ENCODE measurements around the gene GRIA1.
A peak's percentile ranks its signal among the peaks of the same experiment; 100 is the strongest.

Gene GRIA1

GRCh38 chr5:153456993-153457392 is 33.5 kb upstream of the GRIA1 start:
- Histone ChIP-seq H3K27ac (ENCODE audit: poor library complexity, severe bottlenecking) (no peak overlapping the region), H3K4me3 (ENCODE audit: severe bottlenecking) (no peak overlapping the region), H3K9me3 (ENCODE audit: severe bottlenecking) (no peaks in the 10 kb centered on the region), H3K27me3 (ENCODE audit: insufficient read depth, poor library complexity, severe bottlenecking) (no peaks in the 10 kb centered on the region), H3K36me3 (ENCODE audit: low read depth) (no peaks in the 10 kb centered on the region), H3K4me1 (ENCODE audit: insufficient read depth, poor library complexity, severe bottlenecking) (no peaks in the 10 kb centered on the region)
- TF ChIP-seq CTCF (IDR thresholded peaks at IDR 0.05; ENCODE audit: poor library complexity, severe bottlenecking): no peak
- 0 out of 3 replicates have a peak, but pooled peaks have one; percentile 21 for ATAC-seq (ENCODE audit: low read depth)
- no peak for DNase-seq (ENCODE audit: low spot score)

DNA sequence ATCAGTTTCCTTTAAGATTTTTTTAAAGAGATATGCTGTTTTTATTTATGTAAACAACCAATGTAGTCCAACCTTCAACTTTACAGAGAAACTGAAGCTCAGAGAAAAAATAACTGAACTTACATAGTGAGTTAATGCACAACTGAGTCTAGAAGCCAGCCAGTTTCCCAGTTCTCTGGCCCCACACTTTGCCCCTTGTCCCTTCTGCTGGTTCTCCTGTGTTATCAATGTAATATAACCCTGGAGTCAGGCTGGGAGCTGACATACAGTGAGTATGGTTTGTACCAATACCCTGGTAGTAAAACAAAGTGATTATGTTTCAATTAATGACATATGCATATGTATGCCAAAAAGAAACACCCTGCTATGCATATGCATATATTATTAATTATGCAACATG is 32.2 kb upstream of the GRIA1 start:
- Histone ChIP-seq H3K4me3 (ENCODE audit: severe bottlenecking) (no peak overlapping the region), H3K27me3 (ENCODE audit: insufficient read depth, poor library complexity, severe bottlenecking) (no peaks in the 10 kb centered on the region), H3K4me1 (ENCODE audit: insufficient read depth, poor library complexity, severe bottlenecking) (no peaks in the 10 kb centered on the region), H3K9me3 (ENCODE audit: severe bottlenecking) (no peaks in the 10 kb centered on the region), H3K27ac (ENCODE audit: poor library complexity, severe bottlenecking) (no peak overlapping the region), H3K36me3 (ENCODE audit: low read depth) (no peaks in the 10 kb centered on the region)
- no peak for TF ChIP-seq CTCF (IDR thresholded peaks at IDR 0.05; ENCODE audit: poor library complexity, severe bottlenecking)
- DNase-seq (ENCODE audit: low spot score): no peak
- ATAC-seq (ENCODE audit: low read depth): no peak

GRCh38 chr5:153459051-153459743 is 31.3 kb upstream of the GRIA1 start:
- H3K27ac ChIP-seq (ENCODE audit: poor library complexity, severe bottlenecking): no peak overlapping the region
- DNase-seq (ENCODE audit: low spot score) (no peak), ATAC-seq (ENCODE audit: low read depth) (no peak)
- no peak for TF ChIP-seq CTCF (IDR thresholded peaks at IDR 0.05; ENCODE audit: poor library complexity, severe bottlenecking)
- no peak overlapping the region for H3K4me3 ChIP-seq (ENCODE audit: severe bottlenecking)
- no peaks in the 10 kb centered on the region for H3K27me3 ChIP-seq (ENCODE audit: insufficient read depth, poor library complexity, severe bottlenecking)
- no peaks in the 10 kb centered on the region for H3K36me3 ChIP-seq (ENCODE audit: low read depth)
- no peaks in the 10 kb centered on the region for H3K9me3 ChIP-seq (ENCODE audit: severe bottlenecking)
- H3K4me1 ChIP-seq (ENCODE audit: insufficient read depth, poor library complexity, severe bottlenecking): peaks cover 7% of the 10 kb centered on the region

- Histone ChIP-seq H3K36me3 (ENCODE audit: low read depth) (no peaks in the 10 kb centered on the region), H3K27ac (ENCODE audit: poor library complexity, severe bottlenecking) (no peak overlapping the region), H3K4me1 (ENCODE audit: insufficient read depth, poor library complexity, severe bottlenecking) (peaks cover 11% of the 10 kb centered on the region), H3K9me3 (ENCODE audit: severe bottlenecking) (no peaks in the 10 kb centered on the region), H3K27me3 (ENCODE audit: insufficient read depth, poor library complexity, severe bottlenecking) (no peaks in the 10 kb centered on the region), H3K4me3 (ENCODE audit: severe bottlenecking) (no peak overlapping the region)
- ATAC-seq (ENCODE audit: low read depth) (no peak), DNase-seq (ENCODE audit: low spot score) (no peak)
- no peak for TF ChIP-seq CTCF (IDR thresholded peaks at IDR 0.05; ENCODE audit: poor library complexity, severe bottlenecking)
Measured at GRCh38 chr5:153460421-153460820, 30.0 kb upstream of the GRIA1 start.

DNA sequence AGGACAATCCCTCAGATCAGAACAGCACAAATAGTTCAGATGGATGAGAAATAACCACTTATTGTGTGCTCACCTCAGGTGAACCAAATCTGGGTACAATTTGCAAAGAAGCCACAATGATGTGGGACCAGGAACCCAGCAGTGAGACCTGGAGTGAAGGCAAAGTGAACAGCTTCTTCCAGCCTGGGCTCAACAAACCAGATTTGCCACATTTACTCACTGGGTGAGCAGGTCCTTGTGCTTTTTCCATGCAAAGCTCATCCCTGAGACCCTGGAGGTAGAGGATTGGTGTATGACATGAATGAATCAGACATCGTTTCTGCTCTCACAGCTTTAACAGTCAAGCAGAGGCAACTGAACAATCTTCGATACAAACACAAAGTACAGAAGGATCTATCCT is 29.1 kb upstream of the GRIA1 start:
- ATAC-seq (ENCODE audit: low read depth) (no peak), DNase-seq (ENCODE audit: low spot score) (no peak)
- H3K4me3 ChIP-seq (ENCODE audit: severe bottlenecking): no peak overlapping the region
- H3K9me3 ChIP-seq (ENCODE audit: severe bottlenecking): no peaks in the 10 kb centered on the region
- no peak overlapping the region for H3K27ac ChIP-seq (ENCODE audit: poor library complexity, severe bottlenecking)
- H3K27me3 ChIP-seq (ENCODE audit: insufficient read depth, poor library complexity, severe bottlenecking): no peaks in the 10 kb centered on the region
- H3K4me1 ChIP-seq (ENCODE audit: insufficient read depth, poor library complexity, severe bottlenecking): peaks cover 11% of the 10 kb centered on the region
- no peaks in the 10 kb centered on the region for H3K36me3 ChIP-seq (ENCODE audit: low read depth)
- TF ChIP-seq CTCF (IDR thresholded peaks at IDR 0.05; ENCODE audit: poor library complexity, severe bottlenecking): no peak
